Fibroblast of upper back skin (primary cell): ENCODE measurements around the gene ZNF143.

Experiments
- DNase-seq: peaks from one replicate; pipeline ENCODE4 v3.0.0-alpha.2; 2013

ZNF143 gene

DNA sequence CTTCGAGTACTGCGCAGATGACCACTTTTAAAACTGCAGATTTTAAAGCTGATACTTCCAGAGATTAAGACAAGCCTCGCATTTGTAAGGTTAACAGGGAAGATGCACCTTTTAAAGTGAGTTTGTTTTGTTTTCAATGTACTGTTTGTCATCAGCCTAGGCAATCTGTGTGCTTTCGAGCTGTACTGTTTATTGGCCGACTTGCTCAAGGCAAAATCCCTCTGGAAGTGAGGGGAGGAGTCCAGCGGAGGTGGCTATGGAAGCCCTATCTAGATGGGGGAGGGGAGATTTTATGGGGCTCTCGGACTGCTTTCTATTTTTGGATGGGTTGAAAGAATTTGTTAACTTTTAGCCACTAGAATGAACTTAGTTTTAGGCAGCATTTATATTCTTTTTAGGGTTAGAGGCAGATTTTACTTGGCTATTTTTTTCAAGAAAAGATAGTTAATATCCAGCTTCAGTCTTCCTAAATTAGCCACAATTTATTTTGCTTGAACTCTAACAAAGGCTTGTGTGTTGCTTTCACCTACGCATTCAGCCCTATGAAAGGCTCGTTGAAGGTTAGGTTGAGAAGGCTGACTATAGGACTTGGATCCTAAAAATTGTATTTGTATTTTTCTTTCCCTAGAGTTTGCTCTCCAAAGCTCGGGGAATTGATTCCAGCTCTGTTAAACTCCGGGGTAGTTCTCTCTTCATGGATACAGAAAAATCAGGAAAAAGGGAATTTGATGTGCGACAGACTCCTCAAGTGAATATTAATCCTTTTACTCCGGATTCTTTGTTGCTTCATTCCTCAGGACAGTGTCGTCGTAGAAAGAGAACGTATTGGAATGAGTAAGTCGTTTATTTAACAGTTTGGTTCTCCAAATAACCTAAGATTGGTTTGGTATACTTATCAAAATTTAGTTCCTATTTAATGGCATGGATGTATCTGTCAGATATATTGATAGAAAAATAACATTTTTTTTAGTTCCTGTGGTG lies 114.7 kb downstream of the ZNF143 start:
- DNase-seq = peak; percentile 79

DNA sequence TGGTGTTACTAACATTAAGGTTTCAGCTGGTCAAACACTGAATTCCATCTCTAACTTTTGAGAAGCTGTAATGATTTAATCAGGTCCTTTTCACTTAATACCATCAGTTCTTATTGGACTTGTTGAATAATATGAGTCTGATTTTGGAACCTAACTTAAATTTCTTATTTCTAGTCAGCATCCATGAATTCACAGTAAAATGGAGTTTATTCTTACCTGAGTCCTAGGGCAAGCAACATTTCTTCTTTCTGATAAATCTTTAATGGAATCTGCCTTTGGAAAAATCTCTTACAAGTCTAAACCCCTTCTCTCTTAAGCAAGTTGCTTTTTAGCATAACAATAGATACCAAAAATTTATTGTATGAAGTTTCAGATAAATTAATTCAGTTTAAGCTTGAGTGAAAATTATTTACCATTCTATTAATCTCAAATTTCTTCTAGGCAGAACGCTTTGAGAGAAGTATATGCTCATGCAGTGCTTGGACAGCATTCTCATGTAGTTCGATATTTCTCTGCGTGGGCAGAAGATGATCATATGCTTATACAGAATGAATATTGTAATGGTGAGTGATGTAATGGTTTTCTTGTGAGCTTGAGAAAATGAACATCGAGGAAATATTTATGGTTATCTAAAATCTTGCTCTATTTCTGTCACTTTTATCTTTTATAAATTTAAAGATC lies 116.0 kb downstream of the ZNF143 start:
- no peak for DNase-seq

- DNase-seq = no peak
These were observed 116.7 kb downstream of the ZNF143 start for GRCh38 chr11:9577556-9577955.
